Measurements from ENCODE around the gene CNGA4.

DNA sequence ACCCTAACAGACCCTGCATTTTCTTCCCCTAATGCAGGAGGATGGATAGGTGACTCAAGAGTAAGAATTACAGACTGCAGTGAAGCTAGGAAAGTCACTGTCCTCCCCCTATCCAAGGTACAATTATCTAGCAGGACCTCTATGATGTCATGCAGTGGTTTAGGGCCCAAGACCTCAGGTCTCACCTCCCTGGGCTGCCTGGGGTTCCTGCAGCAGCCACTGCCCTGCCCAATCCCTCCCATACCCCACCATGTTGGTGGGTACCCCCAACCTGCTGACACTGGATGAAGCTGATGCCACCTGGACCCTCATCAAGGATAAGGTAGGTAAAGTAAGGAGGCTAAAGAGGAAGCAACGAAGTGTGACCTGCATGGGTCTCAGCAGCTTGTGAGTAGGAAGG lies 33.5 kb upstream of the CNGA4 start, which contains the start of gene C11orf42:
- no peak for TF ChIP-seq CTCF (IDR thresholded peaks at IDR 0.05)
- no peak for TF ChIP-seq POLR2A (IDR thresholded peaks at IDR 0.05)
- TF ChIP-seq POLR2AphosphoS5 (IDR thresholded peaks at IDR 0.05): no peak
